COLO668 (cell line): Measurements from ENCODE around the gene MIEN1.
"Not testable (repeated sequence)": the region's sequence is repeated elsewhere in the genome, so short reads cannot be mapped to it uniquely, and the experiment has no call there.

Source experiments
- DNase-seq: peaks from one replicate; lab custom pipeline; 2025; ENCODE audit not compliant: unreplicated experiment; lab: John Stamatoyannopoulos, UW

The MIEN1 gene

GRCh38 chr17:39756380-39757079 is 26.2 kb upstream of the MIEN1 start:
- no peak for DNase-seq

- DNase-seq, result peak; percentile 29
Observed at GRCh38 chr17:39755554-39756379, 25.4 kb upstream of the MIEN1 start.

- peak; percentile 29 for DNase-seq
Observed at GRCh38 chr17:39754958-39755553, 24.7 kb upstream of the MIEN1 start.

- peak; percentile 92 for DNase-seq
Observed at GRCh38 chr17:39754161-39754957, 24.0 kb upstream of the MIEN1 start.

GRCh38 chr17:39753514-39754160 is 23.3 kb upstream of the MIEN1 start:
- peak; percentile 71 for DNase-seq

- no peak for DNase-seq
Observed at GRCh38 chr17:39752241-39752881, 22.0 kb upstream of the MIEN1 start.

- DNase-seq, result no peak
Observed at GRCh38 chr17:39751637-39752036, 21.3 kb upstream of the MIEN1 start.

GRCh38 chr17:39751016-39751543 is 20.7 kb upstream of the MIEN1 start:
- no peak for DNase-seq

GRCh38 chr17:39750131-39751015 is 20.0 kb upstream of the MIEN1 start:
- no peak for DNase-seq

- not testable (repeated sequence) for DNase-seq
Observed at GRCh38 chr17:39748444-39749034, 18.2 kb upstream of the MIEN1 start.

- no peak for DNase-seq
Observed at GRCh38 chr17:39747745-39748144, 17.4 kb upstream of the MIEN1 start.

- no peak for DNase-seq
Observed at GRCh38 chr17:39746145-39746461, 15.8 kb upstream of the MIEN1 start.

- no peak for DNase-seq
Observed at GRCh38 chr17:39745335-39746144, 15.2 kb upstream of the MIEN1 start.

GRCh38 chr17:39744836-39745215 is 14.5 kb upstream of the MIEN1 start:
- DNase-seq, result no peak

GRCh38 chr17:39744075-39744835 is 13.9 kb upstream of the MIEN1 start:
- DNase-seq, result no peak

- DNase-seq, result no peak
Observed at GRCh38 chr17:39742856-39743436, 12.6 kb upstream of the MIEN1 start.
